Measurements from ENCODE around the gene ATP11A.

Gene ATP11A

DNA sequence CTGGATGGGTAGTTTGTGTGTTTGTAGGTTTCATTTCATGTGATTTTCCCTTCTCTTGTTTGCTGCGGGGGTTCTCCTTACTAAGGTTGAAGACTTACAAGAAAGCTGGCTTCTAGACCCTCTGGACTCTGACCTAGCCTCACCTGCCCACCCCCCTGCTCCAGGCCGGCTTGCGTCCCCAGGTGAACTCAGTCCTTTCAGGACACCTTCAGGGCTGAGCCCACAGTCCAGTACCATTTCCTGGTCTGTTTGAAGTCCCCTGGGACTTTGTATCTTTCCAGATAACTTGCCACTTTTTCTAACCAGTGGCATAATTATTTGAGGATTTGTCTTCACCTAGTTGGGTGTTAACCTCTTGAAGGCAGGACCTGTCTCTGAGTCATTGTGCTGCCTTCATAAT, 227.9 kb downstream of the ATP11A start:
- DNase-seq, result no peak

DNA sequence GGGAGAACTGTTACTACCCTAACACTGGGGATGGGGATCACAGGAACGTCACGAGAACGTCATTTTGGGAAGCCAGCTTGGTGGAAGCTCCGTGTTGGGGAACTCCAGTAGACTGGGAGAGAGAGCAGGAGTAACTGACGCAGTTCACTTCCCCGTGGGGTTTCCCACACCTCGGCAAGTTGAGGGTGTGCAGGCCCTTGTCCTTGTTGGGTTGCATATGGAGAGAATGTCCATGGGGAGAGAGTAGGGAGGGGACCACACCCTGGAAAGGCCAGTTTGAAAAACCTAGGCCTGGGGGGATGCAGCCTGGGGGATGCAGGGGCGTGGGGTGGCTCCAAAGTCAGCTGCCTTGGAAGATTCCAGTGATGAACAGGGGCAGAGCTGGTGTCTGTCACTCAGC, 228.4 kb downstream of the ATP11A start:
- DNase-seq, result no peak

- DNase-seq, result no peak
These were observed 228.9 kb downstream of the ATP11A start for GRCh38 chr13:112918746-112919145.

DNA sequence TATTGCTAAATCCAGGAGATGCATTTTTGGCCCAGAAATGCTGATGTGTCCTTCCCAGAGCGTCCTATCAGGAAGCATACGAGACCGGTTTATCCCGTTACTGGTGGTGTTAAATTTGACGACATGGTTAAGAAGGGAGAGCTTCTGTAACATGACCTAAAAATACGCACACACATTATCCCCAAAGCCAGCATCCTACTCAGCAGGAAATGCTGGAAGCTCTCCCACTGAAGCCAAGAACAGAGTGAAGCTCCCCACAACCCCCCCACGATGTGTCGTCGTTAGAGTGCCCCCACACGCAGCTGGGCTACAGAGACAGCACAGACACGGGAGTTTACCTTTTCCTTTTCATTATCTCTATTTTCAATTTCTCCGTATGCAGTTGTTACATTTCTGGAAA, 234.1 kb downstream of the ATP11A start:
- no peak for DNase-seq

DNA sequence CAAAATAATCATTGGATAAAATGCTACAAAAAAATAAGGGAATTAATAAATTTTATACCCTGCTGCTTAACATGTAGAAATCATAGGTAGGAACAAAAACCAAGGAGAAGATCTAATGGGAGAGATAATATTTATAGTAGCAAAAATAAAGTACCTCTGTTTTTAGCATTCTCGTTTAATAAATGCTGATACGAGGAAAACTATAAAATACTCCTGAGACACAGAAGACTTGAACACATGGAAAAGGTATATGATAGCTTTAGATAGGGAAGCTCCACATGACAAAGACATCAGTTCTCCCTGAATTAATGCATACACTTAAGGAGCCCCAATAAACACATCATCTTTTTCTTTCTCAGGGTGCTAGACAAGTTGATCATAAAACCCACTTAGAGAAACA, 234.5 kb downstream of the ATP11A start:
- DNase-seq, result no peak

DNA sequence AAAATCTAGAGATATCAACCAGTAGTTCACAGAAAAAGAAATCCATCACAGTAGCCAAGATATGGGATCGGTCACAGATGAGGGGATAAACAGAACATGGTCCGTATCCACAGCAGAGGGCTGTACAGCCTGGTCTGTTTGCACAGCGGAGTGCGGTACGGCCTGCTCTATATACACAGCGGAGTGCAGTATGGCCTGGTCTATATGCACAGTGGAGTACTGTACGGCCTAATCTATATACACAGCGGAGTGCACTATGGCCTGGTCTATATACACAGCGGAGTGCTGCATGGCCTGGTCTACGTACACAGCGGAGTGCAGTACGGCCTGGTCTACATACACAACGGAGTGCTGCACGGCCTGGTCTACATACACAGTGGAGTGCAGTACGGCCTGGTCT, 236.2 kb downstream of the ATP11A start:
- DNase-seq, result no peak

DNA sequence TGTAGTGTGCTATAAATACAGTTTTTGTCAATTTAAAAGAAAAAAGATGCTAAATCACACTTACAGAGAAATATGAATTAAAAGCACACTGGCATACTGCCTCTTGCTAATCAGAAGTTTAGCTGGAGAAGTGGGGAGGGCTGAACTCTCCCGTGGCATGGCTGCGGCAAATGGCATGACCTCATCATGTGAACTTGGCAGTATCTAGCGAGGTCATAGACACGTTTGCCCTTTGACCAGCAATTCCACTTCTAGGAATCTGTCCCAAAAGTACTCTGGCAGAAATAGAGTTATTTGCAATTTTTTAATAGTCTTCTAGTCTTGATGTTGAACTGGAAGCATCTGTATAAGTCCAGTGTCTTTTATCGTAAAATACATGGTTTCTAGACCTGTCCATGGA, 237.2 kb downstream of the ATP11A start:
- DNase-seq, result no peak

DNA sequence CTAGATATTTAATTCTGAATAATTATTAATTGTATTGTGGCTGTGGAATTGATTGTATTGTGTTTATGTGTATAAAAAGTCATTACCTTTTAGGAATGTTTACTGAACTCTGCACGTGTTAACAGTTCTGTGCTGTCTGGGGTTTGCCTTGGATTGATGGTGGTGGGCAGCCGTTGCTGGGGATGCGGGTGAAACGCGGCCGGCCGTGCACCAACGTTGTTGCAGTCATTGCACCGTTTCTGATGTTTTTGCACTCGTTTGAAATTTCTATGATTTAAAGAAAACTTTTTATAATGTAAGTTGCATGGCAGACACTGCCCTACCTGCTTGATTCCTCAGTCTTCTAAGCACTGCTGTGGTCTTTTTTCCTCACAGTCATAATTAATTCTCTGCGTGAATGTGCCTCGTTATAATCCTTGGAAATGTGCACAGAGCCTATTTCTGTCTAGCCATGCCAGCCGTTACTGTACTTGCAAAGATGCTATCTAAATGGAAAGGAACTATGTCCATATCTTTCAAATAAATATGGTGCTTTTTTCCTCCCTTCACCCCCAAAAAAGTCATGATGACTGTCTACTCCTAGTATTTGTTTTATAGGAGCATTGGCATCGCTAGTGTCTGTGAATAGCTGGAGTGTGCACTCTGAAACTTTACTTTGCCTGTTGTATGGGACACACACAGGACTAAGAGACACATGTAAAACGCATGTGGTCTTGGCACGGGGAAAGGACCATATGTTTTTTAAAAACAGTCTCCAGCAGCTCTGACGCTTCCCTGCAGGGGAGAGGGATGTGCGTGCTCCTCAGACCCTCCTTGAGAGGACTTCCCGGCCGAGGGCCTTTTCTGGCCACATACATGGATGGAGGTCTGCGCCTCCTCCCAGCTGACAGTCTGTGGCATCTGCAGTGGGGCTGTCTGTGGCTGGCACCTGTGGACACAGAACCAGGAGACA, 238.5 kb downstream of the ATP11A start:
- no peak for DNase-seq

DNA sequence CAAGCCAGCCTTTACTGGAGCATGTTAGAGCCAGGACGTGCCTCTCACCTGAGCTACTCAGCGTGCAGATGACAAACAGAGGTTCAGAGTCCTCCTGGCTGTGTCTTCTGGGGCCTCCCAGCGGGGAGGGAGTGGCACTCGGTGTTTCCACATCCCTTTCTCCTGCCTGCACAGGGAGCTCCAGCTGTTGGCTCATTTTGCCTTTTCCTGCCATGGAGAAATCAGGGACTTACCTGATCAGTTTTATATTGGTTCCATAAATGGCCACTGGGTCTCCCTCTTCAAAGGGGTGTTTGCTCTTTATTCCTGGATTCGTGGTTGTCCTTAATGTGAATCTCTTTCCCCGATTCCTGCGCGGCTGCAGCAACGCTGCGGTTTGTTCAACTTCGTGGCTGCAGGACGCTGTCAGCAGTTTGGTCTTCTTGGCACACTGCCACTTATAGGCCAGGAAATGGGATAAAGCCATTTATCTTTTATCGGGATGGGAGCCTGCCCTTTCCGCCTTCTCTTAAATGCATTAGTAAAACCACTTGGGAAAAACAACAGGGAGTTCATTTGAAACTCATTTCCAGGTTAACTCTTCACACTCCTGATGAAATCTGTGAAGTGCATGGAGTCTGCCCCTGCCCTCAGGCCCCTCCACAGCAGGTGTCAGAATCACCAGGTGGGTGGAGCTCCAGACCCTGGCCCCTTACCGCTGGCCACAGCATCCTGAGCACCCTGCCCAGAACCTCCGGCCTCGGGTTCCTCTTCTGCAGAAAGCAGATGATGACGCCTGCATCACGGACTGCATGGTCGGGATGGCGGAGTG, 239.3 kb downstream of the ATP11A start:
- DNase-seq, result peak; percentile 48

DNA sequence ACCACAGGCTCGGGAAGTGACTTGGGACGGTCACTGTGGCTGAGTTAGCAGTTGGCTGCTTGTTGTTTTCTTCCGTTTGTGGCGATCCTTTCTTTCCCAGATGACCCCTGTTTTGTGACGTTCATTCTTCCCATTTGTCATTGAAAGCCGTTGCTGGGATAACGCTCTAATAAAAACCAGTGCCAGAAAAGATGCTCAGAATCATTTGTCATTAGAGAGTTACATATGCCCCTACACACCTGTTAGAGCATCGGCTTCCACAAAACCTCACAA, 239.9 kb downstream of the ATP11A start:
- DNase-seq, result no peak

DNA sequence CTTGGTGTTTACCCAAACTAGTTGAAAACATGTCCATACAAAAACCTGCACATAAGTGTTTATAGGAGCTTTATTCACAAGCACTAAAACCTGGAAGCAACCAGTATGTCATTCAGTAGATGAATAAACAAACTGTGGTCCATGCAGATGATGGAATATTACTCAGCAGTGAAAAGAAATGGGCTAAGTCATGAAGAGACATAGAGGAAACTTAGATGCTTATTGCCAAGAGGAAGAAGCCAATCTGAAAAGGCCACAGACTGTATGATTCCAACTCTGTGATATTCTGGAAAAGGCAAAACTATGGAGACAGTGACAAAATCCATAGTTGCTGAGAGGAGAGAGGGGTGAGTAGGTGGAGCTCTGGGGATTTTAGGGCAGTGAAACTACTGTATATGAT, 240.4 kb downstream of the ATP11A start:
- no peak for DNase-seq

DNA sequence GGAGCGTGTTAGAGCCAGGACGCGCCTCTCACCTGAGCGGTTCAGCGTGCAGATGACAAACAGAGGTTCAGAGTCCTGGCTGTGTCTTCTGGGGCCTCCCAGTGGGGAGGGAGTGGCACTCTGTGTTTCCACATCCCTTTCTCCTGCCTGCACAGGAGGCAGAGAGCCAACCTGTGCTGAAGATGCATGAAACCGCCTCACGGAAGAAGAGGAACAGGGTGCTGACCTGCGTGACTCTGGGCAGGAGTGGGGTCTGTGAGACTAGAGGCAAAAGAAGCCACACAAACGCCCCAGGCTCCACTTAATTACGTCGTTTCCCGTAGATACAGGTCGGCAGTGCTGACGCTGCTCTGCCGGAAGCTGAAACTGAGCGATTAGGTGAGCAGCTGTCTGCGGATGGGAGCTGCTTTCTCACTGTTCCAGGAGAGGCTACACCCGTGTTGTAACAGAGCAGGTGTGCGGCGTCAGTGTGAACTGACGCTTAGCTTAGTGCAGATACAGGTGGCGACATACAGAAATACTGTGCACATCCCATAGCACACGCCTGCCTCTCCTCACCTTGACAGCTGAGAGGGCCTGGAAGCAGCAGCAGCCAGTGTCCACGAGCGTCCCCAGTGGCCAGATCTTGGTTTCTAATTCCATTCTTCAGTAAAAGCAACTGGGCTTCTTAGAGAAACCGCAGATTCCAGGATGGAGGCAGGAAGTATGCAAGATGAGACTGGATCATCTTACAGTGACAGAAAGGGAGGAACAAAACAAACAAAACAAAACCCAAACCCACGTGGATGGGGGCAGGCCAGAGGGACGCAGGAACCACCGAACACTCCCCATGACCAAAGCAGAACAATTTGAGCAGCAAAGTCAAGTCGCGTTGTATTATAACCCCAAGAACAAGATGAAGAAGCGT, 241.4 kb downstream of the ATP11A start:
- peak; percentile 77 for DNase-seq

DNA sequence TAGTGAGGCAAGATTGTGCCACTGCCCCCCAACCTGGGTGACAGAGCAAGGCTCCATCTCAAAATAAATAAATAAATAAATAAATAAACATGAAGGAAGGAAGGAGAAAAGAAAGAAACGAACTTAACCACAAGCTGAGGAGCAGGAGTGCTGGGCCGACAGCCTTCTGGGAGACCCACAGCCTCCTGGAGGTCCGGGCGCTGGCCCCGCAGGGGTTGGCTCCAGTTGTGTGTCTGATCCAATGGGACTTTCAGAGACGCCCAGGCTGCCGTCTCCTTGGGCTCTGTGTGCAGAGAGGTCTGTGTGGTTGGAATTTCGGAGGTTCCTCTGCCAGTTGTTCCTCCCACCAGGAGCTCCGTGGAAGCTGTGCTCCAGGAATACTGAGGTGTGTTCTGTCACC, 243.1 kb downstream of the ATP11A start:
- DNase-seq, result no peak

GRCh38 chr13:112933649-112934048, 243.8 kb downstream of the ATP11A start:
- DNase-seq, result no peak

- no peak for DNase-seq
These were observed 244.2 kb downstream of the ATP11A start for GRCh38 chr13:112934078-112934477.

Data from NCI-H1092 (cell line).